NCI-H146 (cell line): ENCODE data around the gene TMTC4.
"Not testable (repeated sequence)": the region's sequence is repeated elsewhere in the genome, so short reads cannot be mapped to it uniquely, and the experiment has no call there.

Source experiments
- DNase-seq: peaks from one replicate; lab custom pipeline; 2025; lab: John Stamatoyannopoulos, UW

Gene TMTC4

DNA sequence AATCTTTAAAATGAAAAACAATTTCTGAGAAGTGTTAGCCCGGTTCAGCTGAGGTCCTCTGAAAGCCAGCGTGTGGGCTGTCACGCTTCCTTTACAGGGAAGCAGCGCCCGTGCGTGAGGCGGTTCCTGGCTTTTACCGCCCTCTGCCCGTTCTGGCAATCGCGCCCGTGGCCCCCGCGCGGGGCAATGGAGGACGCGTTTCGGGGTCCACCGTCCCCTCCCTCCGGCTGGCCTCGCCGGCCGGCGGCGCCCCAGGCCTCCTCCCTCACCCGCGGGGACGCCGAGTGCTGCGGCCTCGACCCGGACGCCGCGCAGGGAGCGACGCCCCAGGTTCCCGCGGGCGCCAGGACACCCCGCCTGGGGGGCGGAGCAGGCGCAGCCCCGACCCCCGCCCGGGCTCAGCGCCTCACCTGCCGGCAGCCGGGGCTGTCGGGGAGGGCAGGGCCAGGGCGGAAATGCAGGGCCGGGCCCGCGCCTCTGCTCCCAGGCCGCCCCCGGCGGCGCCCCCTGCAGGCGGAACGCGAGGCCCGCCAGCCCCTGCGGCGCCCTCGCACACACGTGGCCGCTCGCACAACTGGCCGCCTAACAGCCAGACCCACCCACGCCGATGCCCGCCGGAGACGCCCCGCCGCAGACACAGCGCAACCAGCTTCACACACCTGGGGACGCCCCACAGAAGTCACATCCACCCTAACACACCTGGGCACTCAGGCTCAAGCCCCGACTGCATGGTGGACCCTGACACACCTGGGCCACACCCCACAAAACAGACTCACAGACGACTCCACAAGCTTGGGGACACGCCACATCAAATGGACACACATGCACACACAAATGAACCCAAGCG lies 86.0 kb downstream of the TMTC4 start, which contains the start of gene GGACT:
Gene GGACT (minus strand): TSS at position 459 of the 847 bp plus-strand sequence. CDS start 56,198 bp downstream, outside the sequence.
- DNase-seq: peak; percentile 95

DNA sequence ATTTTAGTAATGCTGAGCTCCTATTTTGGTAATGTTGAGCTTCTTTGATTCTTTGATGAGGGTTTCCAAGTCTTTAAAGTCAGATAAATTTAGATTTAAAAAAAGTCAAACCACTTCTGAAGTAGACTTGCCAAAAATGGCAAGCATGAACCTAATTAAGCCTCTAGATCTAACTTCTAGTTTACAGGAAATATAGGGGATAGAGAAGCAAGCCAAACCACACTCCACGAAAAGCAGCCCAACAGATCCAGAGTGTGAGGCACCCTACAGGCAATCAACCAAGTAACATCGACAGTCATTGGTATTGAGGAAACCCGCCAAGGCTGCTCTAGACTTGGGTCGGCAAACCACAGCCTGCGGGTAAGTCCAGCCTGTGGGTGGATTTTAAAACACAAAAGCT lies 89.7 kb downstream of the TMTC4 start:
- DNase-seq: no peak

GRCh38 chr13:100581504-100581903 lies 93.1 kb downstream of the TMTC4 start:
- DNase-seq: no peak

DNA sequence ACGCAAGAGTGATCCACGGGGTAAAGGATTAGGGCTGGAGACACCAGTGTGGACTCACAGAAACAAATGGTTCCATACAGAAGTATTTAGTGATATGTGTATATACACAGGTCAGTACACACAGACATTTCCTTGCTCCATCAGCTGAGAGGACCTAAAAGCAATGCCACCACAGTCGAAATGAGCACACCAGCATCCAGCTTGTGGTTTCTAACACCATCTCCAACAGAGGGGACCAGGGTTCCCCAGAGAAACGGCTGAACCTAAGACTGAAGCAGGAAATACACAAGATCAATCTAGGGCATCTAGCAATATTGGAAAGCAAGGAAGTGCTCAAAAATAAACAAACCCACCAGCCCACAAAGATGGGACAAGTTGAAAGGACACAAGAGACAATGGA lies 93.6 kb downstream of the TMTC4 start:
- no peak for DNase-seq

DNA sequence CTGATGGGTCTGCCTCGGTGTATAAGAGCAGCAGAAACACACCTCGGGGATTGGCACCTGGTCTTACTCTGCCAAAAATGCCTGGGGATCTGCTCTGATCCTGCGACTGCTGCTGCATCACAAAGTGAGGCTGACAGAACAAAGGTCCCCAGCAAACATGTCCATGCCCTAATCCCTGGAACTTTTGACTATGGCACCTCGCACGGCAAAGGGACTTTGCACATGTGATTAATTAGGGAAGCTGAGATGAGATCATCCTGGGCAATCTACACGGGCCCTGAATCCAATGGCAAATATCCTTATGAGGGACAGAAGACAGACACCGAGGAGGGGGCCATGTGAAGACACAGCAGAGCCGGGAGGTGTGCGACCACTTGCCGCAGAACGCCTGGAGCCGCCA lies 94.5 kb downstream of the TMTC4 start:
- DNase-seq: no peak

- DNase-seq: not testable (repeated sequence)
Observed at GRCh38 chr13:100577239-100577638, 97.4 kb downstream of the TMTC4 start.

DNA sequence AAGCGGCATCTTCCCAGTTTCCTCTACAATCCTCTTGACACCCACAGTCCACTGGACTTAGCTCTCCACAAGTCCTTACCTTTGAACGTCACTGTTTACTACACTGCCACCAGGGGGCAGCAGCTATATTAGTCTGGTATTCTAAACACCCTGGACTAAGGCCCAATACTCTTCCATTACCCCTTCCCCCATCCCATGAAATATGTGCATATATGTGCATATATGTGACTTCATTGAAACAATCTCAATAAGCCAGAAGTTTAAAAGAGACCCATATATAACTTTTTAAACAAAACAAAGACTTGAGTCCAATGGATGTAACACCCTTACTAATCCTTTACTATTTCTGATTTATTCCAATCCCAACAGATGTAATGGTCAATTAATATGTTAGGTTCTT lies 101.5 kb downstream of the TMTC4 start:
- peak; percentile 89 for DNase-seq

DNA sequence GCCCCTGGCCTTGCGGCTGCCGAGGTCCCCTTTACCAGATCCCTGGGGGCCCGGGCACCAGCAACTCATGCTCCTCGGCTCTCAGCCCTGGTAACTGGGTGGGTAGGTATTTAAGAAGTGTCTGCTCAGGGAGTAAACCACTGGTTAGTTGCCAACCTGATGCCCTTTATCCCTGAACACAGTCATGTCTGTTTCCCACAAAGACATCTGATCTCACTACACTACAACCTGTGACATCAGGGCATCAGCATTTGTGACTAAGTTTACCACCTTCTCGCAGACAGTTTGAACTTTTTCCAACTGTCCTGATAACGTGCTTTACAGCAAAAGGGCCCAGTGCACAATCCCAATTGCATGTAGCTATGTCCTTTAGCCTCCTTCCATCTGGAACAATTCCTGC lies 108.1 kb downstream of the TMTC4 start:
- no peak for DNase-seq

- DNase-seq: no peak
Observed at GRCh38 chr13:100565286-100565685, 109.3 kb downstream of the TMTC4 start.

DNA sequence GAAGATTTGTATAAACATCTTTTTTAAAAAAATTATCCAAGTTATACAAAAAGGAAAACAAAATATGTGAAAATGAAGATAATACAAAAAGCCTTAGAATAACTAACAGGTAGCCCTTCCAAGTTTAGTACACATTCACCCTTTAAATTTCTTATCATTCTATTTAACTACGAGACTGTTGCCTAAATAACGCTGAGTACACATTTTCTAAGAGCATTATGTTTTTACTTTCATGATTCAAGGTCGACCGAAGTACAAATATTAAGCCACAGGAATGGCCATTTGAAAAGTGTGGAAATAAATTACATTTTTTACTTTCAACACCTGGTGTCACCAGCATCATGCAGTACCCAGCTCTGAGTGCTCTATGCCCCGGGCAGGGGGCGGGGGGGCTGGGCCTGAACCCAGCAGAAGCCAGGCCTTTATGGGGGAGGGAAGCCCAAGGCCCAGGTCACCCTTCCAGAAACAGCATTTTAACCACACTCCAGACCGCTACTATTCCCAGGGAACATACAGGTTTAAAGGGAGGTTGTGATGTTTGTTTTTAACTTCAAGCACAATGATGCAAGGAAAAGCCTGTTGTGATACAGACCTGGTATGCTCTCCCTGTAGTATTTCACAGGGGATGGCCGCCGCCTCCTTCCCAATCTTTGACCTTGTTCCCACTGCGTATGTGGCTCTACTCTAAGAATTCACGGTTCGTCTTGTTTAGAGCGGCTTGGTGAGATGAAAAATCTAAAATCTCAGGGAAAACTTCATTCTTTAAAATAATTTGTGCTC lies 110.0 kb downstream of the TMTC4 start:
- DNase-seq: no peak

- DNase-seq: no peak
Observed at GRCh38 chr13:100563779-100564178, 110.8 kb downstream of the TMTC4 start.

DNA sequence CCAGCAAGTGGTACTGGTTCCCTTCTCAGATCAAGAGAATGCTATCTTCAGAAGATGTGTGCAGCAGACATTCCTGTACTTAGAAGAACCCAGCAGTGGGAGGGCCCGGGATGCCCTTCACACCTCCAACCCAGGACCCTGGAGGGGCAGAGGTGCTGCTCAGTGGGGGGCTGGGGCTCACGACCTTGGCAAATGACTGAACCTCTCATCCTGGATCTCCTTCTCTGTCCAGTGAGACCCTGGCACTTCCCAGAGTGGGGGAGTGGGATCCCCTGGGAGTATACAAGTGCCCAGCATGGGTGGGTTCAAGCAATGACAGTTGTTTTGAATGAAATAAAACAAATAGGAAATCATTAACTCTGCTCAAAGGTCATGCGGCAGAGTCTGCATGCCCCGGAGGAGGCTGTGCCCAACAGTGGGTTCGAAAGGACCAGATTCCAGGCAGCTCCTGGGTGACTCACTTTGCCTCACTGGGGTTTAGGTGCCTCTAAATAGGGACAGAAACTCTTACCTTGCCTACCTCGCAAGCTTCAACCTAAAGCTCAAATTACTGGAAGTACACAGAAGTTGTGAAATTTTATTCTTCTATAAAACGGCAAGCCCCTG lies 112.9 kb downstream of the TMTC4 start:
- DNase-seq: no peak

DNA sequence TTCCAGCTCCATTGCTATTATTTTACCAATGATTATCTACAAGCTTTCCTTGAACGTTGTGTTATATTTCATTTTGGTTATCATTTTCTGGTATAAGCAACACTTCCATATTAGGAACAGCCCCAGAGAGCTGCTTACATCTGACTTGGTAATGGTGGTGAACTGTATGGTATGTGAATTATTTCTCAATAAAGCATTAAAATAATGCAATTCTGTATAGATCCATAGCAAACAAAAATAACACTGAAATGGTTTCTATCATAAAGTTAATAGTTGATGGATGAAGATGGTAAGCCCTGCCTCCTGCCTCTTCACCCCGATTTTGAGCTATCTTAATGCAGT lies 113.5 kb downstream of the TMTC4 start:
- DNase-seq: no peak

- DNase-seq: no peak
Observed at GRCh38 chr13:100560498-100561157, 114.0 kb downstream of the TMTC4 start.

DNA sequence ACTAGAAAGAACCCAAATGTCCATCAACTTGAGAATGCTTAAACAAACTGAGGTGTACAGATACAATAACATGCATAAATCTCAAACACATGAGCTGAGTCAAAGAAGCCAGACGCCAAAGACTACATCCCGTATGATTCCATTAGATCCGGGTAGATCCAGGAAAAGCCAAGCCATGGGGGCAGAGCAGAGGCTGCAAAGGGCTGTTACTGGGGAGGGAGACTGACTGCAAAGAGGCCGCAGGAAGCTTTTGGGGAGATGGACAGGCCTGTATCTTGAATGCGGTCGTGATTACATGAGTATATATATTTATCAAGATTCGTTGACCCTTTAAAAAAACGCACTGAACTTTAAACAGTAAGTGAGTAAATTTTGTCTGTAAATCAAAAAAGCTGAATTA lies 114.7 kb downstream of the TMTC4 start:
- DNase-seq: no peak
